ENCODE results near the gene TREML1.
"Not testable (repeated sequence)": the region's sequence is repeated elsewhere in the genome, so short reads cannot be mapped to it uniquely, and the experiment has no call there.

TREML1 gene

GRCh38 chr6:41189967-41190366 is 35.8 kb upstream of the TREML1 start:
- no peak for DNase-seq (ENCODE audit: low read depth)
- in situ Hi-C loops (cut with HindIII; ENCODE audit: low sequenced_read_pairs) = no loop called here
- TF ChIP-seq CTCF (IDR thresholded peaks at IDR 0.05; ENCODE audit: low read depth, low read length, missing control alignments) = no peak
- no peak overlapping the region for H3K4me3 ChIP-seq (ENCODE audit: low read depth, low read length)

DNA sequence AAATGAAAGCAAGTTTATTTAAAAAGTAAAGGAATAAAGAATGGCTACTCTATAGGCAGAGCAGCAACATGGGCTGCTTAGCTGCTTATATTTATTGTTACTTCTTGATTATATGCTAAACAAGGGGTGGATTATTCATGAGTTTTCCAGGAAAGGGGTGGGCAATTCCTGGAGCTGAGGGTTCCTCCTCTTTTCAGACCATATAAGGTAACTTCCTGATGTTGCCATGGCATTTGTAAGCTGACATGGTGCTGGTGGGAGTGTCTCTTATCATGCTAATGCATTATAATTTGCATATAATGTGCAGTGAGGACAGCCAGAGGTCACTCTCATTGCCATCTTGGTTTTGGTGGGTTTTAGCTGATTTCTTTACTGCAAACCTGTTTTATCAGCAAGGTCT is 34.9 kb upstream of the TREML1 start:
- in situ Hi-C loops (cut with HindIII; ENCODE audit: low sequenced_read_pairs); H3K4me3 ChIP-seq (ENCODE audit: low read depth, low read length); DNase-seq (ENCODE audit: low read depth): not testable (repeated sequence)

DNA sequence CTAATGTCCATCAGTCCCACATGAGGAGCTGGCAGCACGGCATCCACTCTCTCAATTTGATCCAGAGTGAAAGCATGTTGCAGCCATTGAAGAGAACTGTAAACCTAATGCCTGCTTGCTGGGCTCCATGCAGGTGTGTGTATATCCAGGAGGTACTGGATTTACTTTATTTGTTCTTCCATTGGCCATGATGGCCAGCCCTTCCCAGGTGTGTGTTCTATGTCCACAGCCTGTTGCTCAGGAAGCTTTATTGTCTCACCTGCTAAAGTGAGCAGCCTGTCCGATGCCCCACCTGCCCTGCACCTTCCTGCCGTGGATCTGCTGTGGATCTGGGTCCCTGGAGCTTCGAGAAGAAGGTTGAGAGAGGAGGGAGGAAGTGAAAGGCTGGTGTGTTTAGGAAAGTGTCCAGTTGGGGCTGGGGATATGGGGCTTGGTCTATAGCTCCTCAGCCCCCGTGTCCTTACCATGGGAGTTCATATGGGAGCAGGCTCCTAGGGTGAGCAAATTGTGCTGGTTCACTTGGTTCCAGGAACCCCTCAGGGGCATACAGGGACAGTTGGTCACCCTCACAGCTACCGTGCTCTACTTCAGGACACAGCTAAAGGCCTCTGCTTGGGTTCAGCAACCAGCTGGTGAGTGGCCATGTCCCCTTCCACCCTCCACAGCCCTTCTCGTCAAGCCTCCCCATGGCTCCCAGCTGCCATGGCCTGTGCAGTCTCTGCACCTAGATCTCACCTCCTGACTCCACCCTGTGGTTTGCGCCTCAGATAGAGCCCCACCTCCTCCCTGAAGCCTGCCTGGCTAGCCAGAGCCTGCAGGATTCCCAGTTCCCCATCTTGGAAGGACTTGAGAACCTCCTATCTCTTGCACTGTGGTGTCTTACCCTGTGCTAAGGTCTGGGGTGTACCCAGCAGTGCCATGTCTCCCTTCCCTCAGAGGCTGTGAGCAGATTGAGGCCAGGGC is 34.1 kb upstream of the TREML1 start:
- in situ Hi-C loops (cut with HindIII; ENCODE audit: low sequenced_read_pairs) = no loop called here
- no peak for TF ChIP-seq CTCF (IDR thresholded peaks at IDR 0.05; ENCODE audit: low read depth, low read length, missing control alignments)
- no peak overlapping the region for H3K4me3 ChIP-seq (ENCODE audit: low read depth, low read length)
- DNase-seq (ENCODE audit: low read depth) = no peak

GRCh38 chr6:41186031-41186562 is 31.9 kb upstream of the TREML1 start:
- no peak overlapping the region for H3K4me3 ChIP-seq (ENCODE audit: low read depth, low read length)
- in situ Hi-C loops (cut with HindIII; ENCODE audit: low sequenced_read_pairs) = no loop called here
- TF ChIP-seq CTCF (IDR thresholded peaks at IDR 0.05; ENCODE audit: low read depth, low read length, missing control alignments) = no peak
- DNase-seq (ENCODE audit: low read depth) = no peak

DNA sequence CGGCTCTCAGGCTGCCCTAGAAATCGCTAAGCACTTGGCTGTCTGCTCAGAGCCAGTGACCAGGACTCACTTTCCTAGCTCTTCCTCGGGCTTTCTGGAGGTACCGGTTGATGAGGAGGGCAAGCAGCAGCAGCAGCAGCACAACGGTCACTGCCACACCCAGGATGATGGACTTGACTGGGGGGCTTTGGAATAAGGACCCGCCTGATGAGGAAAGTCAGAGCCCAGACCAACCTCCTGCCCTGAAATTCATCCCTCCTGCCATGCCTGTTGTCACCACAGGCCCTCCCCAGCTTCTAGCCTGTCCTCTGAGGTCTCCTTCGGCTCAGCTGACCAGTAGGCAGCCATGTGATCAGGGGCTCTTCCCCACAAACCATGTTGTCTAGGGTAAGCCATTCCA is 30.6 kb upstream of the TREML1 start:
- in situ Hi-C loops (cut with HindIII; ENCODE audit: low sequenced_read_pairs) = no loop called here
- no peak overlapping the region for H3K4me3 ChIP-seq (ENCODE audit: low read depth, low read length)
- no peak for DNase-seq (ENCODE audit: low read depth)
- TF ChIP-seq CTCF (IDR thresholded peaks at IDR 0.05; ENCODE audit: low read depth, low read length, missing control alignments) = no peak

GRCh38 chr6:41182069-41183034 is 28.2 kb upstream of the TREML1 start:
- TF ChIP-seq CTCF (IDR thresholded peaks at IDR 0.05; ENCODE audit: low read depth, low read length, missing control alignments) = peak; percentile 63
- in situ Hi-C loops (cut with HindIII; ENCODE audit: low sequenced_read_pairs) = no loop called here
- DNase-seq (ENCODE audit: low read depth) = peak; percentile 6
- no peak overlapping the region for H3K4me3 ChIP-seq (ENCODE audit: low read depth, low read length)
